ENCODE results near the gene OR2G3. TPM values are rescaled to one million over a fixed set of nuclear protein-coding genes. Genes with fewer than 3 reads are reported as not detected.

OR2G3 gene
- total and polyA plus RNA-seq, 10 donors, result not detected

DNA sequence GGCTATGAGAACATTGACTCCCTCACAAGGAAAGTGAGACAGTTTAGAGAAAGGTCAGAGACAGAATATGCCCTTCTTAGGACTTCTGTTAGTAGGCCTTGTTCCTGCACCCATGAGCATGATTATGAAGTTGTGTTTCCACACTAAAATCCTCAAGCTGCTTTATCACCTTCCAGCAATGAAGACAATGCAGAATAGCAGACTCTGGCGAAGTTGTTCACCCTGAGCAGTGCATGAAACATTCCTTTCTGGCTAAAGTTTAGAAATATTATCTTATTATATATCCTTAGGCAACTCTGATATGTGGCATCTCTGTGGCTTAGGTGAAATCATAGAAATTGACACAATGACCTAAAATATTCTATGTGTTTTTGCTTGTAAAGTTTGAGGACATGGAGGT, 31.1 kb upstream of the OR2G3 start:
- peaks cover 0 to 4% (median 0%) of the 10 kb centered on the region in 7 donors for H3K27me3 ChIP-seq (replicated peaks in 1 of 7)
- no peak overlapping the region for H3K4me3 ChIP-seq
- no peaks in the 10 kb centered on the region for H3K36me3 ChIP-seq
- peaks cover 0 to 12% (median 0%) of the 10 kb centered on the region in 8 donors for H3K9me3 ChIP-seq
- intact Hi-C loops (cut with DNase I; ENCODE audit: low total_unique reads), result loop anchor here (10.0 kb wide), 1 partner anchor 179 kb away; no protein-coding TSS in a partner anchor
- DNase-seq, result no peak
- TF ChIP-seq CTCF (IDR thresholded peaks at IDR 0.05 in 8 of 11, conservative IDR thresholded peaks at IDR 0.05 in 3 of 11) (no peak), POLR2A (IDR thresholded peaks at IDR 0.05) (no peak), POLR2AphosphoS5 (IDR thresholded peaks at IDR 0.05) (no peak)
- whole genome bisulfite sequencing, 5 donors, result 66 to 78% (median 67%) methylated on average over 1 of the region's 1 CpG
- H3K4me1 ChIP-seq, result no peaks in the 10 kb centered on the region
- no peak overlapping the region for H3K27ac ChIP-seq

GRCh38 chr1:247574664-247575063, 30.7 kb upstream of the OR2G3 start:
- no peak overlapping the region for H3K27ac ChIP-seq
- no peak overlapping the region for H3K4me3 ChIP-seq
- intact Hi-C loops (cut with DNase I; ENCODE audit: low total_unique reads), result loop anchor here (10.0 kb wide), 1 partner anchor 180 kb away; no protein-coding TSS in a partner anchor
- no peak for DNase-seq
- no peaks in the 10 kb centered on the region for H3K36me3 ChIP-seq
- peaks cover 0 to 4% (median 0%) of the 10 kb centered on the region in 7 donors for H3K27me3 ChIP-seq (replicated peaks in 1 of 7)
- H3K4me1 ChIP-seq, result no peaks in the 10 kb centered on the region
- H3K9me3 ChIP-seq, result peaks cover 0 to 7% (median 0%) of the 10 kb centered on the region in 8 donors
- TF ChIP-seq POLR2A (IDR thresholded peaks at IDR 0.05), result no peak
- no peak for TF ChIP-seq POLR2AphosphoS5 (IDR thresholded peaks at IDR 0.05)
- TF ChIP-seq CTCF (IDR thresholded peaks at IDR 0.05 in 8 of 11, conservative IDR thresholded peaks at IDR 0.05 in 3 of 11), result no peak

DNA sequence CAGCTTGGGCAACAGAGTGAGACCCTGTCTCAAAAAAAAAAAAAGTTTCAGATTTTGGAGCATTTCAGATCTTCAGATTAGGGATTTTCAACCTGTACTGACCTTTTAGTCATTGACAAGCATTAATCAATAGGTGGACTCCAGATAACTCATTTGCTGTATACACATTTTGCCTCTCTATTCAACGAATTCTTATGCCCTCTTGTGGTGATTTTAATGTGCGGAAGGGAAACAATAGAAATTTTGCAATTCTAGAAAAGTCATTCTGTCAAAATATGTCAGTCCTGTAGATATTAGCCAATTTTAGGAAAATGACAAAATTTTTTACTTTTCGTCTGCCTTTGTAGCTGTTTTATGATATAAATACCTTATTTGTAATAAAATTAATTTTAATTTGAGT, 28.9 kb upstream of the OR2G3 start:
- intact Hi-C loops (cut with DNase I; ENCODE audit: low total_unique reads), result loop anchor here (10.0 kb wide), 1 partner anchor 182 kb away; no protein-coding TSS in a partner anchor
- Histone ChIP-seq H3K9me3 (no peaks in the 10 kb centered on the region), H3K27me3 (replicated peaks in 1 of 7) (peaks cover 0 to 4% (median 0%) of the 10 kb centered on the region in 7 donors), H3K27ac (no peak overlapping the region), H3K36me3 (no peaks in the 10 kb centered on the region), H3K4me1 (no peaks in the 10 kb centered on the region), H3K4me3 (no peak overlapping the region)
- 25 to 50% (median 29%) methylated on average over 3 of the region's 3 CpGs for WGBS, 5 donors
- no peak for TF ChIP-seq POLR2A (IDR thresholded peaks at IDR 0.05)
- peak in 7 of 11 experiments; percentile 9 to 46 (median 37) for TF ChIP-seq CTCF (IDR thresholded peaks at IDR 0.05 in 8 of 11, conservative IDR thresholded peaks at IDR 0.05 in 3 of 11)
- no peak for DNase-seq

- intact Hi-C loops (cut with DNase I; ENCODE audit: low total_unique reads), result loop anchor here (10.0 kb wide), 1 partner anchor 184 kb away; no protein-coding TSS in a partner anchor
- Histone ChIP-seq H3K36me3 (no peaks in the 10 kb centered on the region), H3K9me3 (no peaks in the 10 kb centered on the region), H3K4me1 (no peaks in the 10 kb centered on the region), H3K27me3 (replicated peaks in 1 of 7) (peaks cover 0 to 4% (median 0%) of the 10 kb centered on the region in 7 donors), H3K27ac (no peak overlapping the region), H3K4me3 (no peak overlapping the region)
- 84 to 95% (median 89%) methylated on average over 5 of the region's 5 CpGs for WGBS, 5 donors
- no peak for DNase-seq
- TF ChIP-seq POLR2AphosphoS5 (IDR thresholded peaks at IDR 0.05) (no peak), POLR2A (IDR thresholded peaks at IDR 0.05) (no peak), CTCF (IDR thresholded peaks at IDR 0.05 in 8 of 11, conservative IDR thresholded peaks at IDR 0.05 in 3 of 11) (no peak)
These were observed 26.4 kb upstream of the OR2G3 start for GRCh38 chr1:247578946-247579460.
